Keratinocyte (primary cell): Measurements from ENCODE around the gene GABRE. TPM values are rescaled to one million over a fixed set of nuclear protein-coding genes. Genes with fewer than 3 reads are reported as not detected.
A peak's percentile ranks its signal among the peaks of the same experiment; 100 is the strongest.

Experiments
- DNase-seq: peaks from one replicate; pipeline ENCODE4 v3.0.0-alpha.2; 2011; ENCODE audit warnings: low read depth, missing footprints, low spot score
- FAIRE-seq: peaks from 2 replicates; lab custom pipeline; 2011; peaks lifted over from hg19 to GRCh38; lab: Jason Lieb, UNC
- H2AFZ ChIP-seq: 2 replicates; pipeline ENCODE4 v1.6.0; 2012; ENCODE audit warnings: low read length, control low read depth, inconsistent platforms; ENCODE audit not compliant: control insufficient read depth
- H3K27ac ChIP-seq: 2 replicates; pipeline ENCODE4 v1.5.1; 2011; ENCODE audit warnings: low read length; ENCODE audit not compliant: control insufficient read depth, insufficient read depth
- H3K27me3 ChIP-seq: 3 replicates; pipeline ENCODE4 v1.6.0; 2011; ENCODE audit warnings: low read length; ENCODE audit not compliant: control insufficient read depth, insufficient read depth; ENCODE audit errors: extremely low read depth
- H3K36me3 ChIP-seq, 2 experiments: 2 replicates in 1 of 2; 3 replicates in 1 of 2; pipeline ENCODE4 v1.5.1; 2011; ENCODE audit warnings: low read length in 2 of 2, mild to moderate bottlenecking in 1 of 2; ENCODE audit not compliant: control insufficient read depth in 2 of 2, insufficient read depth in 2 of 2; ENCODE audit errors: extremely low read depth in 1 of 2
- H3K4me1 ChIP-seq: 3 replicates; pipeline ENCODE4 v1.5.1; 2011; ENCODE audit warnings: low read length; ENCODE audit not compliant: control insufficient read depth, insufficient read depth; ENCODE audit errors: extremely low read depth
- H3K4me2 ChIP-seq: 3 replicates; pipeline ENCODE4 v1.6.0; 2011; ENCODE audit warnings: low read depth, low read length; ENCODE audit not compliant: control insufficient read depth, insufficient read depth; ENCODE audit errors: extremely low read depth
- H3K4me3 ChIP-seq, 3 experiments: fragments of 200-600 bp in 1 of 3; sonication (generic) in 1 of 3; 2 replicates in 2 of 3; 3 replicates in 1 of 3; pipeline ENCODE4 v1.5.1; 2011 to 2016; ENCODE audit warnings: low read length in 3 of 3, mild to moderate bottlenecking in 3 of 3, control low read depth in 2 of 3, inconsistent platforms in 1 of 3, low read depth in 1 of 3, mixed read lengths in 1 of 3, mixed run types in 1 of 3, moderate library complexity in 1 of 3; ENCODE audit not compliant: control insufficient read depth in 2 of 3, insufficient read depth in 2 of 3; ENCODE audit errors: extremely low read depth in 1 of 3
- H3K79me2 ChIP-seq: 2 replicates; pipeline ENCODE4 v1.6.0; 2012; ENCODE audit warnings: low read length; ENCODE audit not compliant: control insufficient read depth, insufficient read depth
- H3K9ac ChIP-seq: 3 replicates; pipeline ENCODE4 v1.6.0; 2011; ENCODE audit warnings: low read length; ENCODE audit not compliant: control insufficient read depth, insufficient read depth; ENCODE audit errors: extremely low read depth
- H3K9me1 ChIP-seq: 3 replicates; pipeline ENCODE4 v1.6.0; 2011; ENCODE audit warnings: low read length; ENCODE audit not compliant: control insufficient read depth, insufficient read depth; ENCODE audit errors: extremely low read depth
- H3K9me3 ChIP-seq: 2 replicates; pipeline ENCODE4 v1.5.1; 2012; ENCODE audit warnings: low read depth, low read length; ENCODE audit not compliant: control insufficient read depth
- H4K20me1 ChIP-seq: 3 replicates; pipeline ENCODE4 v1.6.0; 2011; ENCODE audit warnings: low read length; ENCODE audit not compliant: control insufficient read depth, insufficient read depth; ENCODE audit errors: extremely low read depth
- CTCF ChIP-seq, 3 experiments: IDR thresholded peaks in 1 of 3; conservative IDR thresholded peaks in 1 of 3; optimal IDR thresholded peaks in 1 of 3; 2 replicates in 2 of 3; 3 replicates in 1 of 3; pipeline versions ENCODE3 to v1.5.1; 2011; ENCODE audit warnings: low read length in 3 of 3, mild to moderate bottlenecking in 3 of 3, moderate library complexity in 2 of 3, control low read depth in 1 of 3, inconsistent platforms in 1 of 3; ENCODE audit not compliant: insufficient read depth in 2 of 3; ENCODE audit errors: extremely low read depth in 1 of 3
- EZH2 ChIP-seq: IDR thresholded peaks from one replicate; pipeline ENCODE4 v1.6.1; 2012; ENCODE audit warnings: inconsistent platforms, mild to moderate bottlenecking, low read length, moderate library complexity
- dilution Hi-C: fragments of 300-500 bp; cut with MboI; formaldehyde crosslinking; loops from one replicate; pipeline ENCODE4 v1.7.0; 2020; ENCODE audit warnings: low sequenced_read_pairs; ENCODE audit not compliant: extremely low pct_ligation_motif_present
- polyA plus RNA-seq, 5 experiments: library from polyadenylated mRNA; depleted of rRNA in 3 of 5; stranded (reverse) in 3 of 5; stranded (forward) in 1 of 5; unstranded in 1 of 5; fragments of >200 nt; gene quantifications; 1 replicate in 1 of 5; 2 replicates in 3 of 5; 3 replicates in 1 of 5; pipeline versions ENCODE4 v1.2.1 to v1.2.3, GENCODE V29; 2011 to 2012; ENCODE audit warnings: missing spikeins in 2 of 5, low read depth in 1 of 5, low replicate concordance in 1 of 5

The GABRE gene
- polyA plus RNA-seq, 1 donor (not counting 4 experiments of a cell fraction or from before 2014, with no cell fraction given) = 34.1 TPM

GRCh38 chrX:151984902-151985301 is 10.4 kb upstream of the GABRE start:
- Histone ChIP-seq H3K9ac (peak overlapping the region; percentile 7), H3K4me2 (peak overlapping the region; percentile 37), H3K79me2 (no peaks in the 10 kb centered on the region), H3K4me3 (no peak overlapping the region), H3K27ac (peak overlapping the region; percentile 58), H4K20me1 (no peaks in the 10 kb centered on the region), H3K9me3 (no peaks in the 10 kb centered on the region), H2AFZ (no peak overlapping the region), H3K36me3 (no peaks in the 10 kb centered on the region), H3K27me3 (no peaks in the 10 kb centered on the region), H3K4me1 (peaks cover 51% of the 10 kb centered on the region), H3K9me1 (no peaks in the 10 kb centered on the region)
- DNase-seq (no peak), FAIRE-seq (no peak)
- TF ChIP-seq EZH2 = no peak
- dilution Hi-C loops = no loop called here

GRCh38 chrX:151984328-151984727 is 9.9 kb upstream of the GABRE start:
- peak; percentile 44 for DNase-seq
- TF ChIP-seq CTCF (optimal IDR thresholded peaks at IDR 0.05 in 1 of 3, IDR thresholded peaks at IDR 0.05 in 1 of 3, conservative IDR thresholded peaks at IDR 0.05 in 1 of 3; ENCODE audit: extremely low read depth in 1 of 3, insufficient read depth in 2 of 3, low read length in 3 of 3) (no peak), EZH2 (no peak)
- peak overlapping the region; percentile 7 for H3K9ac ChIP-seq
- no peaks in the 10 kb centered on the region for H3K9me3 ChIP-seq
- H3K27me3 ChIP-seq = no peaks in the 10 kb centered on the region
- H3K9me1 ChIP-seq = no peaks in the 10 kb centered on the region
- no peaks in the 10 kb centered on the region for H3K79me2 ChIP-seq
- H2AFZ ChIP-seq = no peak overlapping the region
- no peaks in the 10 kb centered on the region for H4K20me1 ChIP-seq
- peak overlapping the region; percentile 76 for H3K27ac ChIP-seq
- H3K4me1 ChIP-seq = peaks cover 51% of the 10 kb centered on the region
- H3K36me3 ChIP-seq = no peaks in the 10 kb centered on the region
- H3K4me3 ChIP-seq = no peak overlapping the region
- FAIRE-seq = peak; percentile 94
- dilution Hi-C loops = no loop called here
- peak overlapping the region; percentile 37 for H3K4me2 ChIP-seq

- no peak for TF ChIP-seq EZH2
- TF ChIP-seq CTCF (optimal IDR thresholded peaks at IDR 0.05 in 1 of 3, IDR thresholded peaks at IDR 0.05 in 1 of 3, conservative IDR thresholded peaks at IDR 0.05 in 1 of 3; ENCODE audit: extremely low read depth in 1 of 3, insufficient read depth in 2 of 3, low read length in 3 of 3) = no peak
- dilution Hi-C loops = no loop called here
- Histone ChIP-seq H3K36me3 (no peaks in the 10 kb centered on the region), H2AFZ (no peak overlapping the region), H3K4me1 (peaks cover 53% of the 10 kb centered on the region), H4K20me1 (no peaks in the 10 kb centered on the region), H3K9me1 (no peaks in the 10 kb centered on the region), H3K9me3 (no peaks in the 10 kb centered on the region), H3K79me2 (no peaks in the 10 kb centered on the region), H3K4me3 (no peak overlapping the region), H3K27ac (peak overlapping the region; percentile 76), H3K27me3 (no peaks in the 10 kb centered on the region), H3K4me2 (no peak overlapping the region), H3K9ac (no peak overlapping the region)
- FAIRE-seq (no peak), DNase-seq (no peak)
Observed at GRCh38 chrX:151983186-151983585, 8.7 kb upstream of the GABRE start.
